HG03039 (cell line): ENCODE measurements around the gene TMEM175.
"Not testable (repeated sequence)": the region's sequence is repeated elsewhere in the genome, so short reads cannot be mapped to it uniquely, and the experiment has no call there.

Source experiments
- ATAC-seq: cut with Tn5 transposase; IDR thresholded peaks from one replicate; pipeline ENCODE4 v1.9.1; 2021; ENCODE audit warnings: mild to moderate bottlenecking, moderate library complexity; ENCODE audit not compliant: unreplicated experiment

The TMEM175 gene

DNA sequence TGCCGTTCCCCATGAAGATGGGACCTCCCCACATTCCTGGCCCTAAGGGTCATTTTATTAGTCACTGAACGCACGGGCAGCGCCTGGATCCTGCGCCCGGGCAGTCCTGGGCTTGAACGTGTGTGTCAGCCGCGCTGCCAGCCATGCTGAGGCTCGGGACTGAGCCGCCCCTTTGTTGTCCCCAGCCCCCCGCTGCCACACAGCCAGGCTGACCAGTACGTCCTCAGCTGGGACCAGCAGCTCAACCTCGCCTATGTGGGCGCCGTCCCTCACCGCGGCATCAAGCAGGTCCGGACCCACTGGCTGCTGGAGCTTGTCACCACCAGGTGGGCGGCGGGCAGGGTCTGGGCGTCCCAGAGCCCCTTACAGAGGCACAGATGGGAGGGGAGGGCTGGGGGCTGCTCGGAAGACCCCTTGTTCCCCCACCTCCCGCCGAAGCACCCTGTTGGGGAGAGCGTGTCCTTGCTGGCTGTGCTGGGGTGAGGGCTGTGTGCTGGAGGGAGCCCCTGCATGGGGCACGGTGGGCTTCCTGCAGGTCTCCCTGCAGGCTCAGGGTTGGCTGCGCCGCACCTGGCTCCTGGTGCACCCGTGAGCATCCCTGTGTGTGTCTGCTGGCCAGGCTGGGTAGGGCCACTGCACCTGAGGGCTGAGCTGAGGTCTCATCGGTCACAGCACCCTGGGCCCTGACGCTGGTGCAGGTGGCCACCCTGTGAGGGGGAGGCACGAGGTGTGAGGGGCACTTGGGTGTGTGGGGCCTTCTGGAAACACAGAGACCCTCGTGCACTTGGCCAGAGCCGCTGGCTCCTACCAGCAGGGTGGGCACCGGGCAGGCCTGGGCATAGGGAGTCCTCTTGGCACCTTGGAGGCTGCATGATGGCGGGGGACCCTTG lies 55.6 kb downstream of the TMEM175 start:
- no peak for ATAC-seq

DNA sequence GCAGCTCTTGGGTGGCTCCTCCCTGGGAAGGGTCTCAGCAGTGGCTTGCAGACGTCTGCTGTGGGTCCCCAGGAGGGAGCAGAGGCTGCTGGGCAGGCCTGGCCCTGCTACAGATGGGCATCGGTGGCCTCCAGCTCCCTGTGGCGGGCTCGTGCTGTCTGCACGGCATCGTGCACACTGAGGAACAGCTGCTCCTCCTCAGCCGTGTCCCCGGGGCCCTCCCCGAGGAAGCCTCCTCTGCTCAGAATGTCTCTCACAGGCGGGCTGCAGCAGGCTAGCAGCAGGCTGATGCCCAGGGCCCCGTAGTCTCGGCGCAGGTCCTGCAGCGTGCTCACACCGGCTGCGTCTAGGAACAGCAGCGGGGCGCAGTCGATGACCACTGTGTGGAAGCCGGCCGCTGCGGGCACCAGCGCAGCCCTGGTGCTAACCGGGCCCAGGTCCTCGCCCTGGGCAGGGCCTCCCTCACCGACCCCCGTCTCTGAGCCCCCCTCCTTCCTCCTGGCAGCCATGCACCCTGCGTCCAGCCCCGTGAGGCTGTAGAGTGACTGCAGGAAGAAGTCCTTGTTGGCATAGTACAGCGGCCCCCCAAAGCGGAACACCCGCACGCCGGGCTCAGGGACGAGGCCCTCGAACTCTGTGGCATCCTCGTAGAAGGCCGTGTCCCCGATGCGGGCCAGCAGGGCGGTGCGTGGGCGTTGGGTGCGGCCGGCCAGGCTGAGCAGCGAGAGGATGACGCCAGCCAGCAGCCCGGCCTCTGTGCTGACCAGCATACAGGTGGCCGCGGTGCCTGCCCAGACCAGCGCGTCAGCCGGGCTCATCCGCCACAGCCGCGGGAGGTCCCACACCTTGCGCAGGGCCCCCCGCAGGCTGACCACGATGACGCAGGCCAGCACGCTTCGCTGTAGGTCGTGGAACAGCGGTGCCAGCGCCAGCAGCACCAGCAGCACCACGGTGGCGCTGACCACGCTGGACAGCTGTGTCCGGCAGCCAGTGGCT lies 56.8 kb downstream of the TMEM175 start:
- no peak for ATAC-seq

GRCh38 chr4:989722-990471 lies 57.6 kb downstream of the TMEM175 start:
- ATAC-seq, result no peak

GRCh38 chr4:990746-991367 lies 58.6 kb downstream of the TMEM175 start:
- ATAC-seq, result no peak

DNA sequence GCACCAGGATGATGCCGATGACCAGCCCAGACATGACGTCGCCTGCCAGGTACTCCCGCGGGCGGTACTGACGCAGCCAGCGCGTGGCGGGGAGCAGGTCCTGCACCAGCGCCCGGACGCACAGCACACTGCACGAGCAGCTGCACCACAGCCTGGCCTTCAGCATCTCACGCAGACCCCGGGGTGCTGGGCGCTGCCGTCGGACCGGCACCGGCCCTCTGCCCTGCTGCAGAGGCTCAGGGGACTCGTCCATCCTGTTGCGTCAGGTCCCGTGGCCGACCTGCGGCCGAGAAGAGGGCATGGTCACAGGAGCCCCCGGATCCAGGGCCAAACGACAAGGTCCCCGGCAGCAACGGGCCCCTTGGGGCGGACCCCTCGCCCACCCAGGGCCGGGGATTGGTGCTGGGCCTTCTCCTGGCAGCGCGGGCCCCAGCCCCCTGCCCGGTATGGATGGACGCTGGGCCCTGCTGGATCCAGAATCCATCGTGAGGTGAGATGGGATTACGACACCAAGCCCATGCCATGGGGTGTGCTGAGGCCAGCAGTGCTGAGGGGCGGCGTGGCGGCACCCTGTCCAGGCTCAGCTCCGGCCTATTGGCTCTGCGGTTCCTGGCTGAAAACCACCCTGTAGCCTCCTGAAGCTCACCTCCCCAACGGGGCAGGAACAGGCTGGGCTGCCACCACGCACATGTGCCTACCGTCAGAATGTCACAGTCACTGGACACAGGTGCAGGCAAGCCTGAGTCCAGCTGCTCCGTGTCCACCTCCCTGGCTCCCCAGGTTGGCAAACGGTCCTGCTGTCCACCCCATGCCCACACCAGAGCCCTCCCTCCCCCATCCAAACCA lies 59.4 kb downstream of the TMEM175 start:
- no peak for ATAC-seq

GRCh38 chr4:992297-993110 lies 60.2 kb downstream of the TMEM175 start:
- no peak for ATAC-seq

GRCh38 chr4:993111-994029 lies 61.1 kb downstream of the TMEM175 start, which contains the start of gene SLC26A1:
Gene SLC26A1, minus strand, starts transcription at chr4:993404. Its CDS starts 1,701 bp downstream, at chr4:991703.
- no peak for ATAC-seq

GRCh38 chr4:995311-996026 lies 63.2 kb downstream of the TMEM175 start:
- no peak for ATAC-seq

GRCh38 chr4:996030-996996 lies 64.1 kb downstream of the TMEM175 start:
- no peak for ATAC-seq

DNA sequence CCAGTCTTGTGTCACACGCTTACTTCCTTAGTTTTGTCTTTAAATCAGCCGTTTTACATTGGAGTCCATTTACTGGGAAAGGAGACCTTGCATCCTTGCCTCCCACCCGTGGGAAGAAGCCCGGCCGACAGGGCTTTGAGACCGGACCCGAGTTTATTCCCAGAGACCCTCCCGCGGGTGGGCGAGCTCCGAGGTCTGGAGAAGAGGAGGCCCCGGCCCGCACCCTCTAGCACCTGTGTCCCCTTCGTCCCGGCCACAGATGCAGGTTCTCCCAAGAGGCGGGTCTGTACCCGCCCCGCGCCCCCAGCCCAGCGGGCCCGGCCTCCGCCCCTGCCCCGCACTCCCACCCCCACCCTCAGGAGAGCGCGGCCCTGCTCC lies 64.7 kb downstream of the TMEM175 start:
- no peak for ATAC-seq

DNA sequence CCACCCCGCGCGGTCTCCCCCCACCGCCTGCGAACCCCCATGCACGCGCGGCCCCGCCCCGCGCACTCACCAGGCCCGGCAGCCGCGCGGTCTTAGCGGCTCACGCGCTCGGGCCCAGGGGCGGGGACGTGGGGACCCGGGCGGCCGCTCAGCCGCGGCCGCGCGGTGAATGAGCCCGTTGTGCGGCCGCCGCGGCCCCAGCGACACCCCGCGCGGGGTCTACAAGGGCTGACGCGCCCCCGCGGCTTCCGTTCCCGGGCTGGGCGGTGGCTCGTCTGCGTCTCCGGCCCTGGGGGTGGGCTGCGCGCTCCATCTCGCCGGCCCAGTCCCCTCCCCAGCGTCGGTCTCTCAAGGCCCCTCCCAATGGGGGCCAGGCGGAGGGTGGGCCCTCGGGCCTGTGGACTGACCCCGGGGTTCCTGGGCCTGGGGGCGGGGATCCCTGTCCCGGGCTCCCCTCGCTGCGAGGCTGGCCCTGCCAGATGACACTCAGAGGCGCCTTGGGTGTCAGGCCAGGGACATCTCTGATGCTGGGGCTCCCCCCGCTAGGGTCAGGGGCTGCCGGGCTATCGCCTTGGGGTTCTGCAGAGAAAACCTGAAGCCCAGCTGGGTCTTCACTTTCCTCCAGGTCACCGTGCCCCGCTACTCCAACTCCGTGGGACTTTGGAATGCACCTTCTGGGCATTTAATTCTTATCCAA lies 65.3 kb downstream of the TMEM175 start:
- ATAC-seq, result no peak

DNA sequence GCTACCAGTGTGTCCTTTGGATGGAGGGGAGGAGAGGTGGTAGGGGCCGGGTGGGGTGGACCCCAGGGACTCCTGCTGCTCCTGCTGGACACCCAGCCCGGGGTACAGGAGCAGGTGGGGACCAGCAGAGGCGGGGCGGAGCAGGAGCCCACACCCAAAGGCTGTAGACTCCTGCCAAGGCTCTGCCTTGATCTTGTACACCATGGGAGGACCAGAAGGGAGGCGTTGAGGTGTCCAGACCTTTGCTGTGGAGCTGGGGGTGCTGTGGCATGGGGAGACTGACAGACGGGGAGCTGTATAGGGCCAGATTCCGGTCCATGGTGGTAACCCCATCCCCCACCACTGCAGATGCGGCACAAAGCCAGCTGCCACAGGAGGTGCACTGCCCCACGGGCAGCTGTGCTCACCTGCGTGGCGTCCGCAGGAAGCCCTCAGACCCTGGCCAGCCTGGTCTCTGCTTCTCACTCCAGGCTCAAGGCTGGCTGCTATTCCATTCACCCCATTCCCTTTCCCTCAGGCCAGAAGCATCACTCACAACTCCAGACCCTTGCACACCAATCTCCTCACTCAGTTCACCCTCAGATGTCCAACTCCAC lies 65.9 kb downstream of the TMEM175 start:
- no peak for ATAC-seq

- not testable (repeated sequence) for ATAC-seq
These were observed 67.1 kb downstream of the TMEM175 start for GRCh38 chr4:999240-999863.

GRCh38 chr4:999882-1000425 lies 67.7 kb downstream of the TMEM175 start:
- ATAC-seq, result no peak
